Neural progenitor cell (in vitro differentiated cells): ENCODE data around the gene RBM28. TPM values are rescaled to one million over a fixed set of nuclear protein-coding genes. Genes with fewer than 3 reads are reported as not detected.

Experiments used
- DNase-seq: peaks from one replicate; pipeline ENCODE4 v3.0.0-alpha.2; 2016; ENCODE audit warnings: low spot score
- H2AFZ ChIP-seq: fragments of 200-600 bp; sonication (generic); replicated peaks from 2 replicates; pipeline ENCODE4 v1.6.1; 2016; ENCODE audit warnings: antibody characterized with exemption
- H3F3A ChIP-seq: fragments of 200-600 bp; sonication (generic); 2 replicates; pipeline ENCODE4 v1.6.1; 2016; ENCODE audit warnings: antibody characterized with exemption, low read depth
- H3K27ac ChIP-seq: fragments of 200-600 bp; sonication (generic); 2 replicates; pipeline ENCODE4 v1.5.1; 2016; ENCODE audit warnings: mild to moderate bottlenecking
- H3K27me3 ChIP-seq: fragments of 200-600 bp; sonication (generic); 2 replicates; pipeline ENCODE4 v1.6.1; 2016; ENCODE audit warnings: mild to moderate bottlenecking, moderate library complexity
- H3K36me3 ChIP-seq: fragments of 200-600 bp; sonication (generic); 2 replicates; pipeline ENCODE4 v1.5.1; 2016
- H3K4me1 ChIP-seq: fragments of 200-600 bp; sonication (generic); 2 replicates; pipeline ENCODE4 v1.6.1; 2016; ENCODE audit warnings: mixed run types
- H3K4me2 ChIP-seq: fragments of 200-600 bp; sonication (generic); 2 replicates; pipeline ENCODE4 v1.6.1; 2016
- H3K4me3 ChIP-seq: fragments of 200-600 bp; sonication (generic); 2 replicates; pipeline ENCODE4 v1.5.1; 2016
- H3K79me2 ChIP-seq: fragments of 200-600 bp; sonication (generic); 2 replicates; pipeline ENCODE4 v1.6.1; 2016; ENCODE audit warnings: low read depth
- H3K9ac ChIP-seq: fragments of 200-600 bp; sonication (generic); 2 replicates; pipeline ENCODE4 v1.6.1; 2016
- H3K9me3 ChIP-seq: fragments of 200-600 bp; sonication (generic); 2 replicates; pipeline ENCODE4 v1.5.1; 2016; ENCODE audit warnings: low read depth
- H4K20me1 ChIP-seq: fragments of 200-600 bp; sonication (generic); 2 replicates; pipeline ENCODE4 v1.6.1; 2016; ENCODE audit warnings: low read depth
- H3K27ac Mint-ChIP-seq: 3 replicates; pipeline ENCODE4 v1.8.0; 2021; ENCODE audit warnings: mixed read lengths
- H3K27me3 Mint-ChIP-seq: 2 replicates; pipeline ENCODE4 v1.8.0; 2022; ENCODE audit warnings: low read depth, mild to moderate bottlenecking, inconsistent platforms, moderate library complexity, mixed read lengths; ENCODE audit not compliant: insufficient read depth
- H3K36me3 Mint-ChIP-seq: 3 replicates; pipeline ENCODE4 v1.8.0; 2021; ENCODE audit warnings: mixed read lengths
- H3K4me1 Mint-ChIP-seq: 3 replicates; pipeline ENCODE4 v1.8.0; 2021; ENCODE audit warnings: mixed read lengths
- H3K4me3 Mint-ChIP-seq: 3 replicates; pipeline ENCODE4 v1.8.0; 2021; ENCODE audit warnings: mild to moderate bottlenecking, moderate library complexity, mixed read lengths
- H3K9me3 Mint-ChIP-seq: 3 replicates; pipeline ENCODE4 v1.8.0; 2020; ENCODE audit warnings: mixed read lengths
- CTCF ChIP-seq: fragments of 200-600 bp; sonication (generic); IDR thresholded peaks from 2 replicates; pipeline ENCODE4 v1.5.1; 2017; ENCODE audit warnings: antibody characterized with exemption, mild to moderate bottlenecking
- EZH2 ChIP-seq: fragments of 200-600 bp; sonication (generic); IDR thresholded peaks from 2 replicates; pipeline ENCODE4 v1.6.1; 2017; ENCODE audit warnings: antibody characterized with exemption, mild to moderate bottlenecking, moderate library complexity
- EZH2phosphoT487 ChIP-seq: fragments of 200-600 bp; sonication (generic); IDR thresholded peaks from 2 replicates; pipeline ENCODE4 v1.6.1; 2017; ENCODE audit warnings: antibody characterized with exemption
- total RNA-seq: library from RNA; depleted of rRNA; stranded (reverse); fragments of >200 nt; gene quantifications from 2 replicates; pipeline ENCODE4 v1.2.3, GENCODE V29; 2015; ENCODE audit warnings: low replicate concordance

RBM28 gene, protein sequence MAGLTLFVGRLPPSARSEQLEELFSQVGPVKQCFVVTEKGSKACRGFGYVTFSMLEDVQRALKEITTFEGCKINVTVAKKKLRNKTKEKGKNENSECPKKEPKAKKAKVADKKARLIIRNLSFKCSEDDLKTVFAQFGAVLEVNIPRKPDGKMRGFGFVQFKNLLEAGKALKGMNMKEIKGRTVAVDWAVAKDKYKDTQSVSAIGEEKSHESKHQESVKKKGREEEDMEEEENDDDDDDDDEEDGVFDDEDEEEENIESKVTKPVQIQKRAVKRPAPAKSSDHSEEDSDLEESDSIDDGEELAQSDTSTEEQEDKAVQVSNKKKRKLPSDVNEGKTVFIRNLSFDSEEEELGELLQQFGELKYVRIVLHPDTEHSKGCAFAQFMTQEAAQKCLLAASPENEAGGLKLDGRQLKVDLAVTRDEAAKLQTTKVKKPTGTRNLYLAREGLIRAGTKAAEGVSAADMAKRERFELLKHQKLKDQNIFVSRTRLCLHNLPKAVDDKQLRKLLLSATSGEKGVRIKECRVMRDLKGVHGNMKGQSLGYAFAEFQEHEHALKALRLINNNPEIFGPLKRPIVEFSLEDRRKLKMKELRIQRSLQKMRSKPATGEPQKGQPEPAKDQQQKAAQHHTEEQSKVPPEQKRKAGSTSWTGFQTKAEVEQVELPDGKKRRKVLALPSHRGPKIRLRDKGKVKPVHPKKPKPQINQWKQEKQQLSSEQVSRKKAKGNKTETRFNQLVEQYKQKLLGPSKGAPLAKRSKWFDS
- 33.4 and 33.5 TPM in 2 replicates for total RNA-seq

DNA sequence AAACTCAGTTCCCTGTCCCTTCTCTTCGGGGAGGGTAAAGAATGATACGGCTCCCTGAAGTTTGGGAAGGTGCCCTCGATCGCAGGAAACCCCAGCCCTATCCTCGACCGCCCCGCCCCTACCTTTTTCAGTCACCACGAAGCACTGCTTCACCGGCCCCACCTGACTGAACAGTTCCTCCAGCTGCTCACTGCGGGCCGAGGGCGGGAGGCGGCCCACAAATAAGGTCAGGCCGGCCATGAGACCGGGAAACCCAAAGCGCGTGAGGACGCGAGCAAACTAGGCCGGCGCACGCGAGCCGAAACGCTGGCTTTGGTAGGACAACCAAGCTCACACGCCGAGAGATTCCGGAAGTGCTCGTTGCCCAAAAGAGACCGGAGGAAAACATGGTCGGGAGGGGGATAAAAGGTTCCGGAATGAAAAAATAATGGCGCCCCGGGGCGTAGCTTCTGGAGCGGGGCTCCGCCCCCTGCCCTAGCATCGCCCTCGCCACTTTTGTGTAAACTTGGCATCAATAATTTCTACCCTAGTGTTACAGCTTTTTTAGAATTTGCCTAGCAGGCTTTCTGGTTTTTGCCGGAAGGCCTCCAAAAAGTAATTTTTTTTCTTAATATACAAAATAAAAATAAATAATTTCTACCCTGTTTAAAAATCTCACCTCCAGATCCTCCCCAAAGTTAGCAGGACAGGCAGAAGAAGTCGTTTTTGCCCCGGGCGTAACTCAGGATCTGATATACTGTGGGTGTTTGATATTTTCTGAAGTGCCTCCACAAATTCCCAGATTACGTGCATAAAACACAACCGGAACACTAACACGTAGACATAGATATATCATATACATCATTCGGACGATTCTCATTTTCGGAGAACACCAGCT lies at the start of gene RBM28:
TSS of gene RBM28 (minus strand) at position 355 of the 877 bp plus-strand sequence. CDS start at position 240, 115 bp downstream.
- H3K9ac ChIP-seq: peak within 1 kb of the TSS; percentile 75
- Mint-ChIP-seq H3K27ac (peak within 1 kb of the TSS; percentile 81), H3K27me3 (no peaks in the 10 kb centered on the region), H3K36me3 (peaks cover 2% of the 10 kb centered on the region), H3K4me3 (peak within 1 kb of the TSS; percentile 84), H3K4me1 (peaks cover 30% of the 10 kb centered on the region), H3K9me3 (no peaks in the 10 kb centered on the region)
- H3K27ac ChIP-seq: peak within 1 kb of the TSS; percentile 66
- TF ChIP-seq CTCF: no peak
- TF ChIP-seq EZH2: no peak
- no peak for TF ChIP-seq EZH2phosphoT487
- H2AFZ ChIP-seq: peak within 1 kb of the TSS; percentile 90
- H3K79me2 ChIP-seq: peaks cover 38% of the 10 kb centered on the region
- peaks cover 16% of the 10 kb centered on the region for H3K27me3 ChIP-seq
- no peaks in the 10 kb centered on the region for H3K36me3 ChIP-seq
- H4K20me1 ChIP-seq: peaks cover 9% of the 10 kb centered on the region
- peak within 1 kb of the TSS; percentile 89 for H3K4me2 ChIP-seq
- H3K4me3 ChIP-seq: peak within 1 kb of the TSS; percentile 75
- peak; percentile 93 for DNase-seq
- H3K9me3 ChIP-seq: no peaks in the 10 kb centered on the region
- peaks cover 3% of the 10 kb centered on the region for H3K4me1 ChIP-seq
- peaks cover 7% of the 10 kb centered on the region for H3F3A ChIP-seq

DNA sequence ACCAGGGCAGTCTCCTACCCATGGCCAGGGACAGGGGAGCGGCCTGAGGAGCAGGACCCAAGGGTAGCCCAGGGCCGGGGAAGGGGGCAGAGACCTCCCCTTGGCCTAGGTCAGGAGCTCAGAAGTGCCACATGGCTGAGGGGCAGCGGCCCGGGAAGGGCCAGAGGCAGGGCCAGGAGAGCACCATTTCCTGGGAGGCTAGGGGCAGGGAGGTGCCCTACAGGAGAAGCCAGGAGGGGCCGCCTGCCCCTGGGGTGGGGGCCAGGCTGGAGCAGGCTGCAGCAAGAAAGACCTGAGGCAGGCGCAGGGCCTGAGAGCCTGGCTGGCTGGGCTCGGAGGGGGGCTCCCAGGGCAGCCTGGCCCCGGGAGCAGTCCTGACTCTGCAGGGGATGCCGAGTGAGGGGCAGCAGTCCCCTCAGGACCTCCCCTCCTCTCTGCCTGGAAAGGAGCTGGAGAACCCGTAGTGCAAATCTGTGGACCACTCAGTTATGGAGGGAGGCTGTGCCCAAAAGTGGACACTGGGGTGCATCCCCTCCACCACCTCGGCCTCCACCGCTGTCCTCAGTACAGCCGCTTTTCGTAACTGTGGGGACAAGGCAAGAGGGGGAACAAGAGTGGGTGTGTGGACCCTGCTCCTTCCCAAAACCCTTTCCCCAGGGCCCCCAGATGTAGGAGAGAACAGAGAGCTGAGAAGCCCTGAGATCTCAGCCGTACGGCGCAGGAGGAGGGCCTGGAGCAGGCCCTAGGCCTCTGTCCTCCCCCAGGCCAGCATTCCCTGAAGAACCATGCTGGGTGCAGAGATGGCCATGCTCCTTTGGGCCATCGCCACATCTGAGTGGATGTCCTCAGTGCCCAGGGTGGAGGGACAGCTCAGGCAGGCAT lies 49.0 kb upstream of the RBM28 start:
- Histone ChIP-seq H3K27me3 (peaks cover 11% of the 10 kb centered on the region), H3K36me3 (no peaks in the 10 kb centered on the region), H3K9ac (no peak overlapping the region), H2AFZ (no peak overlapping the region), H3K4me2 (no peak overlapping the region), H3K27ac (no peak overlapping the region), H3K4me3 (no peak overlapping the region), H3K9me3 (no peaks in the 10 kb centered on the region), H3K79me2 (no peaks in the 10 kb centered on the region), H3F3A (peaks cover 13% of the 10 kb centered on the region), H3K4me1 (peaks cover 23% of the 10 kb centered on the region), H4K20me1 (no peaks in the 10 kb centered on the region)
- Mint-ChIP-seq H3K27me3 (peaks cover 4% of the 10 kb centered on the region), H3K9me3 (no peaks in the 10 kb centered on the region), H3K27ac (no peak overlapping the region), H3K4me3 (no peak overlapping the region), H3K36me3 (peaks cover 4% of the 10 kb centered on the region), H3K4me1 (peaks cover 29% of the 10 kb centered on the region)
- DNase-seq: no peak
- no peak for TF ChIP-seq CTCF
- no peak for TF ChIP-seq EZH2

DNA sequence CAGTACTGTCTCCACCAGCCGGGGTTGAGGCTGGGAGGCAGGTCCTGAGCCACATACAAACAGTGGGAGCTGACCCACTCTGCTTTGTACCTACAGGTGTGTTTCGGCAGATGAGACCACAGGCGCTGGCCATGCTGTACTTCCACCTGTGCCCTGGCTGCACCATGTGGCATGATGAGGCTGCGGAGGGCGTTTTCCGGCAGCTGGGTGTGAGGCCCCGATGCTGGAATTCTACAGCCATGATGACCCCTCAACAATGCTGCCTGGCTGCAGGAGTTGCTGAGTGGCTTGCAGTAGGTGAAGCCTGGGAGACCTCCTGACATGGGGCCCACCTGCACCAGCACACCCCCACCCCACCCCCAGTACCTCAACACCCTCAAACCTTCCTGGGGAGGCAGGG lies 48.1 kb upstream of the RBM28 start:
- peaks cover 37% of the 10 kb centered on the region for H3K4me1 Mint-ChIP-seq
- H3K36me3 ChIP-seq: no peaks in the 10 kb centered on the region
- peaks cover 4% of the 10 kb centered on the region for H3K27me3 Mint-ChIP-seq
- H3F3A ChIP-seq: peaks cover 19% of the 10 kb centered on the region
- TF ChIP-seq EZH2phosphoT487 (no peak), EZH2 (no peak), CTCF (no peak)
- H4K20me1 ChIP-seq: no peaks in the 10 kb centered on the region
- peaks cover 14% of the 10 kb centered on the region for H3K27me3 ChIP-seq
- peaks cover 29% of the 10 kb centered on the region for H3K4me1 ChIP-seq
- peaks cover 2% of the 10 kb centered on the region for H3K36me3 Mint-ChIP-seq
- no peak overlapping the region for H2AFZ ChIP-seq
- no peak overlapping the region for H3K27ac Mint-ChIP-seq
- no peak overlapping the region for H3K4me3 Mint-ChIP-seq
- H3K4me2 ChIP-seq: no peak overlapping the region
- no peaks in the 10 kb centered on the region for H3K79me2 ChIP-seq
- no peaks in the 10 kb centered on the region for H3K9me3 ChIP-seq
- no peak overlapping the region for H3K4me3 ChIP-seq
- H3K27ac ChIP-seq: no peak overlapping the region
- H3K9me3 Mint-ChIP-seq: no peaks in the 10 kb centered on the region
- DNase-seq: no peak
- no peak overlapping the region for H3K9ac ChIP-seq
